Measurements from ENCODE around the gene TRIP13. TPM values are rescaled to one million over a fixed set of nuclear protein-coding genes. Genes with fewer than 3 reads are reported as not detected.

TRIP13 gene
- total and polyA plus RNA-seq, 2 experiments from 2014 or later = 42.5 to 44.8 TPM

DNA sequence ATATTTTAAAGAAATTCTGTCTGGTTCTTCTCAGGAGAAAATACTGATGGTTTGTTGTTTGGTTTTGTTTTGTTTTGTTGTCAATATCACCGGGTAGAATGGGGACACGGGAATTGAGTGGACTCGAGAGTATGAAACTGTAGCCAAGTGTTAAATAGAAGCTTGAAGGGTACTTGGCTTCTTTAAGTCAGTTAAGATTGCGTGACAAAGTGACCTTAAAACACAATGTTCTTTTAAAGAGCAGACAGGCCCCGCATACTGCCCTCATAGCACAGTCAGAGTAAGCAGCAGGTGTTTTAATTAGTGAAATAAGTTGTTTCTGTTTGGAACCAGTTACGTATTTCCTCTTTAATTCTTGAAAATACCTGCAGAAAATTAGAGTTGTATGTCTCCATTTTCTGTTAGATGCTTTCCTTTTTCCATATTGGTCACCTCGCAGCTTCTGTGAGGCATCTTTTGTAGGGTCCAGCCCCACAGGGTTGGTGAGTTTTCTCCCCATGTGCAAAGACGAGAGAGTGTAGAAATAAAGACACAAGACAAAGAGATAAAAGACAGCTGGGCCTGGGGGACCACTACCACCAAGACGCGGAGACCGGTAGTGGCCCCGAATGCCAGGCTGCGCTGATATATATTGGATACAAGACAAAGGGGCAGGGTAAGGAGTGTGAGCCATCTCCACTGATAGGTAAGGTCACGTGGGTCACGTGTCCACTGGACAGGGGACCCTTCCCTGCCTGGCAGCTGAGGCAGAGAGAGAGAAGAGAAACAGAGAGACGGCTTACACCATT, 9.6 kb downstream of the TRIP13 start (continued):
- TF ChIP-seq CTCF (conservative IDR thresholded peaks at IDR 0.05; ENCODE audit: low read depth in 2 of 2) = no peak
- TF ChIP-seq EZH2phosphoT487 (IDR thresholded peaks at IDR 0.05; ENCODE audit: unreplicated experiment) = no peak
- TF ChIP-seq CREB1 (CRISPR knock-in tag; IDR thresholded peaks at IDR 0.05; ENCODE audit: low read depth) = no peak
- TF ChIP-seq, protein P1, sequence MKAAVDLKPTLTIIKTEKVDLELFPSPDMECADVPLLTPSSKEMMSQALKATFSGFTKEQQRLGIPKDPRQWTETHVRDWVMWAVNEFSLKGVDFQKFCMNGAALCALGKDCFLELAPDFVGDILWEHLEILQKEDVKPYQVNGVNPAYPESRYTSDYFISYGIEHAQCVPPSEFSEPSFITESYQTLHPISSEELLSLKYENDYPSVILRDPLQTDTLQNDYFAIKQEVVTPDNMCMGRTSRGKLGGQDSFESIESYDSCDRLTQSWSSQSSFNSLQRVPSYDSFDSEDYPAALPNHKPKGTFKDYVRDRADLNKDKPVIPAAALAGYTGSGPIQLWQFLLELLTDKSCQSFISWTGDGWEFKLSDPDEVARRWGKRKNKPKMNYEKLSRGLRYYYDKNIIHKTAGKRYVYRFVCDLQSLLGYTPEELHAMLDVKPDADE (IDR thresholded peaks at IDR 0.05) = no peak
- no peak for TF ChIP-seq JUNB (IDR thresholded peaks at IDR 0.05; ENCODE audit: unreplicated experiment)
- no peak for TF ChIP-seq ZNF114 (CRISPR knock-in tag; IDR thresholded peaks at IDR 0.05)
- no peak for TF ChIP-seq ZNF331 (CRISPR knock-in tag; IDR thresholded peaks at IDR 0.05; ENCODE audit: low read depth)
- TF ChIP-seq NANOG (IDR thresholded peaks at IDR 0.05; ENCODE audit: borderline replicate concordance) = no peak
- TF ChIP-seq STAT1 (IDR thresholded peaks at IDR 0.05; ENCODE audit: unreplicated experiment) = no peak
- no peak for TF ChIP-seq POLR2AphosphoS5 (IDR thresholded peaks at IDR 0.05; ENCODE audit: low read depth)

- peaks cover 19% of the 10 kb centered on the region; the same call in 1 of the 2 replicates for H3K79me2 ChIP-seq (replicated peaks; ENCODE audit: insufficient read depth)
- no peak overlapping the region for H3K27ac ChIP-seq (ENCODE audit: low read depth)
- DNase-seq (ENCODE audit: low spot score) (no peak), ATAC-seq (no peak)
- H3K4me1 Mint-ChIP-seq = no peaks in the 10 kb centered on the region
- no peaks in the 10 kb centered on the region for H3K27me3 ChIP-seq (ENCODE audit: insufficient read depth)
- H3K9me3 Mint-ChIP-seq = no peaks in the 10 kb centered on the region
- no peak overlapping the region for H3K4me3 Mint-ChIP-seq
- H3K4me2 ChIP-seq = no peak overlapping the region
- H3F3A ChIP-seq (replicated peaks; ENCODE audit: low read depth) = no peaks in the 10 kb centered on the region
- no peak overlapping the region for H3K27ac Mint-ChIP-seq
- H3K36me3 ChIP-seq (ENCODE audit: insufficient read depth) = peaks cover 66% of the 10 kb centered on the region
- H3K4me3 ChIP-seq = no peak overlapping the region
- H2AFZ ChIP-seq = no peak overlapping the region
- peaks cover 82% of the 10 kb centered on the region for H3K36me3 Mint-ChIP-seq (ENCODE audit: low read depth)
- no peaks in the 10 kb centered on the region for H3K27me3 Mint-ChIP-seq (ENCODE audit: insufficient read depth, low read depth, poor library complexity)
- no peaks in the 10 kb centered on the region for H3K9me2 ChIP-seq (ENCODE audit: insufficient read depth)
- H3K4me1 ChIP-seq (ENCODE audit: insufficient read depth) = no peaks in the 10 kb centered on the region
- peaks cover 21% of the 10 kb centered on the region for H4K20me1 ChIP-seq (replicated peaks; ENCODE audit: insufficient read depth)
- TF ChIP-seq NANOG (IDR thresholded peaks at IDR 0.05; ENCODE audit: borderline replicate concordance) (no peak), CREB1 (CRISPR knock-in tag; IDR thresholded peaks at IDR 0.05; ENCODE audit: low read depth) (no peak), POLR2AphosphoS5 (IDR thresholded peaks at IDR 0.05; ENCODE audit: low read depth) (no peak), STAT1 (IDR thresholded peaks at IDR 0.05; ENCODE audit: unreplicated experiment) (no peak), ZNF331 (CRISPR knock-in tag; IDR thresholded peaks at IDR 0.05; ENCODE audit: low read depth) (no peak), REST (IDR thresholded peaks at IDR 0.05; ENCODE audit: unreplicated experiment) (no peak)
- TF ChIP-seq, protein P2, sequence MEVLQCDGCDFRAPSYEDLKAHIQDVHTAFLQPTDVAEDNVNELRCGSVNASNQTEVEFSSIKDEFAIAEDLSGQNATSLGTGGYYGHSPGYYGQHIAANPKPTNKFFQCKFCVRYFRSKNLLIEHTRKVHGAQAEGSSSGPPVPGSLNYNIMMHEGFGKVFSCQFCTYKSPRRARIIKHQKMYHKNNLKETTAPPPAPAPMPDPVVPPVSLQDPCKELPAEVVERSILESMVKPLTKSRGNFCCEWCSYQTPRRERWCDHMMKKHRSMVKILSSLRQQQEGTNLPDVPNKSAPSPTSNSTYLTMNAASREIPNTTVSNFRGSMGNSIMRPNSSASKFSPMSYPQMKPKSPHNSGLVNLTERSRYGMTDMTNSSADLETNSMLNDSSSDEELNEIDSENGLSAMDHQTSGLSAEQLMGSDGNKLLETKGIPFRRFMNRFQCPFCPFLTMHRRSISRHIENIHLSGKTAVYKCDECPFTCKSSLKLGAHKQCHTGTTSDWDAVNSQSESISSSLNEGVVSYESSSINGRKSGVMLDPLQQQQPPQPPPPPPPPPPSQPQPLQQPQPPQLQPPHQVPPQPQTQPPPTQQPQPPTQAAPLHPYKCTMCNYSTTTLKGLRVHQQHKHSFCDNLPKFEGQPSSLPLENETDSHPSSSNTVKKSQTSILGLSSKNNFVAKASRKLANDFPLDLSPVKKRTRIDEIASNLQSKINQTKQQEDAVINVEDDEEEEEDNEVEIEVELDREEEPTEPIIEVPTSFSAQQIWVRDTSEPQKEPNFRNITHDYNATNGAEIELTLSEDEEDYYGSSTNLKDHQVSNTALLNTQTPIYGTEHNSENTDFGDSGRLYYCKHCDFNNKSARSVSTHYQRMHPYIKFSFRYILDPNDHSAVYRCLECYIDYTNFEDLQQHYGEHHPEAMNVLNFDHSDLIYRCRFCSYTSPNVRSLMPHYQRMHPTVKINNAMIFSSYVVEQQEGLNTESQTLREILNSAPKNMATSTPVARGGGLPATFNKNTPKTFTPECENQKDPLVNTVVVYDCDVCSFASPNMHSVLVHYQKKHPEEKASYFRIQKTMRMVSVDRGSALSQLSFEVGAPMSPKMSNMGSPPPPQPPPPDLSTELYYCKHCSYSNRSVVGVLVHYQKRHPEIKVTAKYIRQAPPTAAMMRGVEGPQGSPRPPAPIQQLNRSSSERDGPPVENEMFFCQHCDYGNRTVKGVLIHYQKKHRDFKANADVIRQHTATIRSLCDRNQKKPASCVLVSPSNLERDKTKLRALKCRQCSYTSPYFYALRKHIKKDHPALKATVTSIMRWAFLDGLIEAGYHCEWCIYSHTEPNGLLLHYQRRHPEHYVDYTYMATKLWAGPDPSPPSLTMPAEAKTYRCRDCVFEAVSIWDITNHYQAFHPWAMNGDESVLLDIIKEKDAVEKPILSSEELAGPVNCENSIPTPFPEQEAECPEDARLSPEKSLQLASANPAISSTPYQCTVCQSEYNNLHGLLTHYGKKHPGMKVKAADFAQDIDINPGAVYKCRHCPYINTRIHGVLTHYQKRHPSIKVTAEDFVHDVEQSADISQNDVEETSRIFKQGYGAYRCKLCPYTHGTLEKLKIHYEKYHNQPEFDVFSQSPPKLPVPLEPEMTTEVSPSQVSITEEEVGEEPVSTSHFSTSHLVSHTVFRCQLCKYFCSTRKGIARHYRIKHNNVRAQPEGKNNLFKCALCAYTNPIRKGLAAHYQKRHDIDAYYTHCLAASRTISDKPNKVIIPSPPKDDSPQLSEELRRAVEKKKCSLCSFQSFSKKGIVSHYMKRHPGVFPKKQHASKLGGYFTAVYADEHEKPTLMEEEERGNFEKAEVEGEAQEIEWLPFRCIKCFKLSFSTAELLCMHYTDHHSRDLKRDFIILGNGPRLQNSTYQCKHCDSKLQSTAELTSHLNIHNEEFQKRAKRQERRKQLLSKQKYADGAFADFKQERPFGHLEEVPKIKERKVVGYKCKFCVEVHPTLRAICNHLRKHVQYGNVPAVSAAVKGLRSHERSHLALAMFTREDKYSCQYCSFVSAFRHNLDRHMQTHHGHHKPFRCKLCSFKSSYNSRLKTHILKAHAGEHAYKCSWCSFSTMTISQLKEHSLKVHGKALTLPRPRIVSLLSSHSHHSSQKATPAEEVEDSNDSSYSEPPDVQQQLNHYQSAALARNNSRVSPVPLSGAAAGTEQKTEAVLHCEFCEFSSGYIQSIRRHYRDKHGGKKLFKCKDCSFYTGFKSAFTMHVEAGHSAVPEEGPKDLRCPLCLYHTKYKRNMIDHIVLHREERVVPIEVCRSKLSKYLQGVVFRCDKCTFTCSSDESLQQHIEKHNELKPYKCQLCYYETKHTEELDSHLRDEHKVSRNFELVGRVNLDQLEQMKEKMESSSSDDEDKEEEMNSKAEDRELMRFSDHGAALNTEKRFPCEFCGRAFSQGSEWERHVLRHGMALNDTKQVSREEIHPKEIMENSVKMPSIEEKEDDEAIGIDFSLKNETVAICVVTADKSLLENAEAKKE (CRISPR knock-in tag; IDR thresholded peaks at IDR 0.05) = no peak
These were observed 11.0 kb downstream of the TRIP13 start for GRCh38 chr5:903756-904096.
